NB4 (cell line): ENCODE measurements around the gene BAG1.

Experiments
- CTCF ChIP-seq: IDR thresholded peaks from one replicate; pipeline ENCODE4 v1.5.1; 2012; ENCODE audit warnings: low read depth, low read length
- MAX ChIP-seq: IDR thresholded peaks from 2 replicates; pipeline ENCODE4 v1.6.1; 2011; ENCODE audit warnings: low read depth, low read length
- POLR2A ChIP-seq: IDR thresholded peaks from 2 replicates; pipeline ENCODE4 v1.6.1; 2011; ENCODE audit warnings: mild to moderate bottlenecking; ENCODE audit not compliant: insufficient read length; ENCODE audit errors: extremely low read depth

- TF ChIP-seq CTCF (no peak), POLR2A (no peak), MAX (no peak)
These were observed 5.6 kb upstream of the BAG1 start for GRCh38 chr9:33270146-33270545.
